NB4 (cell line): ENCODE data around the gene BTBD9.

Experiments used
- DNase-seq: peaks from one replicate; pipeline ENCODE4 v3.0.0; 2010; ENCODE audit warnings: low read depth
- H3K4me3 ChIP-seq: one replicate; pipeline ENCODE4 v1.5.1; 2011; ENCODE audit warnings: mild to moderate bottlenecking, low read depth, low read length, moderate library complexity
- CTCF ChIP-seq: IDR thresholded peaks from one replicate; pipeline ENCODE4 v1.5.1; 2012; ENCODE audit warnings: low read depth, low read length
- MYC ChIP-seq: IDR thresholded peaks from 2 replicates; pipeline ENCODE4 v1.6.1; 2011; ENCODE audit warnings: low read depth, low read length
- POLR2A ChIP-seq: IDR thresholded peaks from 2 replicates; pipeline ENCODE4 v1.6.1; 2011; ENCODE audit warnings: mild to moderate bottlenecking; ENCODE audit not compliant: insufficient read length; ENCODE audit errors: extremely low read depth
- TF ChIP-seq, protein P1 (sequence below): IDR thresholded peaks from 2 replicates; pipeline ENCODE4 v1.6.1; 2011; ENCODE audit warnings: low read depth, low read length

Gene BTBD9

DNA sequence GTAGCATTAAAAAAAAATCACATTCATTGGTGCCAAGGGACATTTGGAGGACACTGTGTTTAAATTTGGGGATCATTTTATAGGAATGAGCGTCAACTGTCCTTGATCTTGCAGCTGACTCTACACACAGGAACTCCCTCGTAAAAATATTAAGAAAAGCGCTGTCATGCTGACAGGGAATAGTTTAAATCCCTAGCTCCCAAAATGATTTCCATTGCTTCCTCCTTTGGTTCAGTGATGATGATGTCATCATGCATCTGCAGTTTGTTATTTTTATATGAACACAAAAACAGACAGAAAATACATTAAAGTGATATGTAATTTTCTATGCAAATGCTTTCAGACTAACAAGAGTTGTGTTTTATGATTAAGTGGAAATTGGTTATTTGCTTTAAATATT, 275.6 kb downstream of the BTBD9 start:
- no peak overlapping the region for H3K4me3 ChIP-seq
- TF ChIP-seq, protein P1, sequence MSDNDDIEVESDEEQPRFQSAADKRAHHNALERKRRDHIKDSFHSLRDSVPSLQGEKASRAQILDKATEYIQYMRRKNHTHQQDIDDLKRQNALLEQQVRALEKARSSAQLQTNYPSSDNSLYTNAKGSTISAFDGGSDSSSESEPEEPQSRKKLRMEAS, result no peak
- TF ChIP-seq POLR2A (no peak), MYC (no peak), CTCF (no peak)

GRCh38 chr6:38355519-38355918, 284.2 kb downstream of the BTBD9 start:
- TF ChIP-seq CTCF (no peak), MYC (no peak), POLR2A (no peak)
- TF ChIP-seq, protein P1, result no peak
- H3K4me3 ChIP-seq, result no peak overlapping the region
- DNase-seq, result no peak

More for the DNA sequence above, 275.6 kb downstream of the BTBD9 start:
- no peak for DNase-seq

GRCh38 chr6:38354905-38355304, 284.8 kb downstream of the BTBD9 start:
- no peak overlapping the region for H3K4me3 ChIP-seq

GRCh38 chr6:38354037-38354381, 285.7 kb downstream of the BTBD9 start:
- TF ChIP-seq CTCF, result no peak
- TF ChIP-seq POLR2A, result no peak
- TF ChIP-seq MYC, result no peak
- TF ChIP-seq, protein P1, result no peak
- H3K4me3 ChIP-seq, result no peak overlapping the region
- no peak for DNase-seq

More at GRCh38 chr6:38354905-38355304, 284.8 kb downstream of the BTBD9 start:
- DNase-seq, result no peak
- TF ChIP-seq MYC (no peak), CTCF (no peak), POLR2A (no peak)
- TF ChIP-seq, protein P1, result no peak

DNA sequence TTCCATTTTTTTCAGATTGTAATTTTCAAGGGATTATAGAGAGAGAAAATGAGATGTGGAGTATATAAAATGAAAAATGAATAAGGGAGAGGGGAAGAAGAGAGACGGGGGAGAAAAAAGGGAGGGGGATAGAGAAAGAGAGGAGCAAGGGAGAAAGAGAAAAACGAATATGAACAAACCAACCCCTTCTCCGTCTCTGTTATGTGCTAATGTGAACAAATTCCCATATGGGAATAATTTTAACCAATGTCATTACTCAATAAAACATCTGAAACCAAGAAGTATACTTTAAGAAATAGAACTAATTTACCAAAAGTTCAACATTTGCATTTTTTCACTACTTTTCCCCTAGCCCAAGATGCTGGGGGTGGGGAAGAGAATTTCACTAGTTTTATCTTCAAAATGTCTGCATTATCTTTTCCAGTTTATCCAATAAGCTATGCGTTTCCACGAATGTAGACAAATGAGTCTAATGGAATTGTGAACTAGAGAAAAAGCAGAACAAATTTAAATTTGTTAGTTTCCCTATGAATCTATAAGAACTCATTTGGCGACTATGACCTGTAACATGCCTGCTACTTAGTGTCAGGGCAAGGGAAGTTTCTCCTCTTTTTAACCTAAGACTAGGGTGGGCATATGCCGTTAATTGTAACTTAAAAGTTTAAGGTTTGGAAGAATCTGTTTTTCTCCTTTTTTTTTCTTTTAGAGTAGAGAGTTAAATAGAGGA, 286.3 kb downstream of the BTBD9 start:
- TF ChIP-seq CTCF (no peak), MYC (no peak), POLR2A (no peak)
- TF ChIP-seq, protein P1, result no peak
- no peak overlapping the region for H3K4me3 ChIP-seq
- DNase-seq, result no peak
